GM20000 (cell line): ENCODE data around the gene IL32.
"Not testable (repeated sequence)": the region's sequence is repeated elsewhere in the genome, so short reads cannot be mapped to it uniquely, and the experiment has no call there.

ENCODE experiments used
- DNase-seq: peaks from one replicate; pipeline ENCODE4 v3.0.0; 2012; ENCODE audit warnings: low spot score
- CTCF ChIP-seq: IDR thresholded peaks from 2 replicates; pipeline ENCODE4 v1.5.1; 2012; ENCODE audit warnings: mild to moderate bottlenecking, control low read depth; ENCODE audit errors: extremely low read depth, missing control alignments

IL32 gene

GRCh38 chr16:3062553-3062952 is 2.9 kb upstream of the IL32 start:
- DNase-seq: no peak
- TF ChIP-seq CTCF: no peak

- no peak for TF ChIP-seq CTCF
- DNase-seq: no peak
Measured at GRCh38 chr16:3063625-3064386, 1.6 kb upstream of the IL32 start.

GRCh38 chr16:3065742-3066439 is 451 bp downstream of the IL32 start:
- no peak for TF ChIP-seq CTCF
- DNase-seq: no peak

- no peak for TF ChIP-seq CTCF
- DNase-seq: no peak
Measured at GRCh38 chr16:3066440-3066748, 954 bp downstream of the IL32 start.

GRCh38 chr16:3068487-3068886 is 3.0 kb downstream of the IL32 start:
- DNase-seq: no peak
- no peak for TF ChIP-seq CTCF

- not testable (repeated sequence) for DNase-seq
Measured at GRCh38 chr16:3069146-3069545, 3.7 kb downstream of the IL32 start.

GRCh38 chr16:3070608-3071111 is 5.2 kb downstream of the IL32 start:
- DNase-seq: no peak
- no peak for TF ChIP-seq CTCF
